NCI-H510A (cell line): ENCODE measurements around the gene TMTC3.

ENCODE experiments used
- DNase-seq: peaks from one replicate; lab custom pipeline; 2025; lab: John Stamatoyannopoulos, UW

TMTC3 gene

GRCh38 chr12:88227263-88227662, 85.2 kb downstream of the TMTC3 start:
- DNase-seq, result no peak

- DNase-seq, result no peak
These were observed 85.8 kb downstream of the TMTC3 start for GRCh38 chr12:88227871-88228270.

GRCh38 chr12:88228720-88229119, 86.6 kb downstream of the TMTC3 start:
- DNase-seq, result no peak

GRCh38 chr12:88230271-88230670, 88.2 kb downstream of the TMTC3 start:
- DNase-seq, result no peak

- DNase-seq, result no peak
These were observed 93.2 kb downstream of the TMTC3 start for GRCh38 chr12:88235183-88235833.

GRCh38 chr12:88237954-88238353, 95.8 kb downstream of the TMTC3 start:
- no peak for DNase-seq

- no peak for DNase-seq
These were observed 96.3 kb downstream of the TMTC3 start for GRCh38 chr12:88238406-88238805.

- no peak for DNase-seq
These were observed 99.9 kb downstream of the TMTC3 start for GRCh38 chr12:88241862-88242570.

GRCh38 chr12:88242571-88242925, 100.4 kb downstream of the TMTC3 start:
- DNase-seq, result no peak

- DNase-seq, result no peak
These were observed 100.8 kb downstream of the TMTC3 start for GRCh38 chr12:88242939-88243338.

GRCh38 chr12:88243982-88244381, 101.9 kb downstream of the TMTC3 start:
- no peak for DNase-seq

- no peak for DNase-seq
These were observed 103.8 kb downstream of the TMTC3 start for GRCh38 chr12:88245905-88246304.

GRCh38 chr12:88247241-88247643, 105.1 kb downstream of the TMTC3 start:
- DNase-seq, result no peak

GRCh38 chr12:88248606-88249005, 106.5 kb downstream of the TMTC3 start:
- DNase-seq, result no peak
